WI38 (cell line): Measurements from ENCODE around the gene RAB39A.

Source experiments
- H3K4me3 ChIP-seq: 2 replicates; pipeline ENCODE4 v1.5.1; 2011; ENCODE audit warnings: low read depth, mild to moderate bottlenecking, control low read depth, low read length
- TF ChIP-seq, protein P1 (sequence below): IDR thresholded peaks from 2 replicates; pipeline ENCODE4 v1.5.1; 2012; ENCODE audit warnings: low read depth, mild to moderate bottlenecking, control low read depth, low read length

Gene RAB39A

DNA sequence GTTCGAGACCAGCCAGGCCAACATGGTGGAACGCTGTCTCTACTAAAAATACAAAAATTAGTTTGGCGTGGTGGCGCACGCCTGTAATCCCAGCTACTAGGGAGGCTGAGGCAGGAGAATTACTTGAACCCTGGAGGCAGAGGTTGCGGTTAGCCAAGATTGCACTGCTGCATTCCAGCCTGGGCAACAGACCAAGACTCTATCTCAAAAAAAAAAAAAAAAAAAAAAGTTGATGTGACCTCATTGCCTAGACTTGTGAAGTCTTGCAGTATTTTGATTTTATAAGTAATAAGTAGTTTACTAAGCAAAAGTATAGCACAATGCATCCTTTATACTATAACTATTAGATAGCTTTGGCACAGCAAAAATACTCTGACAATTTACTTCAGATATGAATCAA, 70.5 kb downstream of the RAB39A start:
- no peak overlapping the region for H3K4me3 ChIP-seq
- TF ChIP-seq, protein P1, sequence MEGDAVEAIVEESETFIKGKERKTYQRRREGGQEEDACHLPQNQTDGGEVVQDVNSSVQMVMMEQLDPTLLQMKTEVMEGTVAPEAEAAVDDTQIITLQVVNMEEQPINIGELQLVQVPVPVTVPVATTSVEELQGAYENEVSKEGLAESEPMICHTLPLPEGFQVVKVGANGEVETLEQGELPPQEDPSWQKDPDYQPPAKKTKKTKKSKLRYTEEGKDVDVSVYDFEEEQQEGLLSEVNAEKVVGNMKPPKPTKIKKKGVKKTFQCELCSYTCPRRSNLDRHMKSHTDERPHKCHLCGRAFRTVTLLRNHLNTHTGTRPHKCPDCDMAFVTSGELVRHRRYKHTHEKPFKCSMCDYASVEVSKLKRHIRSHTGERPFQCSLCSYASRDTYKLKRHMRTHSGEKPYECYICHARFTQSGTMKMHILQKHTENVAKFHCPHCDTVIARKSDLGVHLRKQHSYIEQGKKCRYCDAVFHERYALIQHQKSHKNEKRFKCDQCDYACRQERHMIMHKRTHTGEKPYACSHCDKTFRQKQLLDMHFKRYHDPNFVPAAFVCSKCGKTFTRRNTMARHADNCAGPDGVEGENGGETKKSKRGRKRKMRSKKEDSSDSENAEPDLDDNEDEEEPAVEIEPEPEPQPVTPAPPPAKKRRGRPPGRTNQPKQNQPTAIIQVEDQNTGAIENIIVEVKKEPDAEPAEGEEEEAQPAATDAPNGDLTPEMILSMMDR = no peak

DNA sequence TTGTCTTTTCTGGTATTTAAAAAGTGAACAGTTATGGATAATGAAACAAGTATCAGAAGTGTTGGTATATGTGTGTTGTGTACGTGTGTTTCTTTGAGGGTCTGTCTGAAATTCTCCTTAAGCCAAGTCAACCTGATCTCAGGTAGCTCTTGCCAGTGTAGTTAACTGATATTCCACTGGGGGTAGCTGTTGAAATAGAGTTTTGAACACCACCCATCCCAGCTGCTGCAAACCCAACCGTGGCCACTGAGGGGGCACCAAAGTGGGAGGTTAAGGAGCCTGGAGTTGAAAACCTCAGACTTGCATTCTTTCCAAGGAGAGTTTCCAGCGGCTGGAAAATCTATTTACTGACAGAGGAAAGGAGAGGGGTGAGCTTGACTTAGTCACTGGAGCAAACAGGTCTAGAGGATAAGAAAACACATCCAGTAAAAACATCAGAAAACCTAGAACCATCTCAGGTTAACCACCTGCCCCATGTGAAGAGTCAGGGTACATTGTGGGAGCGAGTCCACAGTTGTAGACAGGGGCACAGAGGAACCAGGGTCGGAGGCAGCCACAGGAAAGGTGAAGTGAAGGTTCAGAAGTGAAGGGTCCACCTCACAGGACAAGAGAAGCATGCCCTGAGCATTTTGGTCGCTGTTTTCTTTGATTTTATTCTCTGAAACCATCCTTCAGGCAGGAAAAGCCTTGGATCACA, 71.7 kb downstream of the RAB39A start:
- H3K4me3 ChIP-seq = no peak overlapping the region
- TF ChIP-seq, protein P1 = no peak

DNA sequence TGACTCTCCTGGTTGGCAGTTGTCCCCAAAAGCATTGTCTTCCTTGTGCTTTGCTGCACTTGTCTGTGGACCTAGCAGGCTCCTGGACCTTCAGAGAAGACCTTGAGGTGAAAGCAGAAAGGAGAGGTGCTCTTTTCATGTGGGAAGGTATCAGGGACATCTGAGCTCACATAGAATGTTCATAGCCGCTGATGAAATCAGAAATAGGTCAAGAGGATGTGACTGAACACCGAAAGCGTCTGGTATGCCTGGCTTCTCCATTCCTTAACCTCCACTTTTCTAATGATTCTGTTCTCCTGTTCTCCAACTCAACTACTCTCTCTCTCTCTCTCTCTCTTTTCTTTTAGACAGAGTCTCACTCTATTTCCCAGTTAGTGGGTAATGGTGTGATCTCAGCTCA, 74.2 kb downstream of the RAB39A start:
- no peak overlapping the region for H3K4me3 ChIP-seq
- TF ChIP-seq, protein P1 = no peak

DNA sequence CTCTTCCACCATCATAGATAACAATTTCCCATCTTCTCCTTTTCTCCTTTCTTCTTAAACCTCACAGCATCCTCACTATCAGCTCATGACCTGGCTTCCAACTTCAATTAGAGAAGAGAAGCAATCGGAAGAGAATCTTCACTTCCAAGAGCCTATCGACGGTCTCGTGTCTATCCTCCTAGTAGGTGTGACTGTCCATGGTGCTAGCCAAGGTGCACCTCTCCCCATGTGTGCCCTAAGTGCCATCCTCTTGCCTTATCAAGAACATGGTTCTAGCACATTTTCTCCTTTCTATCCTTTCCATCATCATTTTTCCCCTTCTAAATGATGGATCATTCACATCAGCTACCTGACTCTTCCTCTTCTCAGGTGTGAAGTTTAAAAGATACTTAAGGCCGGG, 75.4 kb downstream of the RAB39A start:
- H3K4me3 ChIP-seq = no peak overlapping the region
- TF ChIP-seq, protein P1 = no peak

DNA sequence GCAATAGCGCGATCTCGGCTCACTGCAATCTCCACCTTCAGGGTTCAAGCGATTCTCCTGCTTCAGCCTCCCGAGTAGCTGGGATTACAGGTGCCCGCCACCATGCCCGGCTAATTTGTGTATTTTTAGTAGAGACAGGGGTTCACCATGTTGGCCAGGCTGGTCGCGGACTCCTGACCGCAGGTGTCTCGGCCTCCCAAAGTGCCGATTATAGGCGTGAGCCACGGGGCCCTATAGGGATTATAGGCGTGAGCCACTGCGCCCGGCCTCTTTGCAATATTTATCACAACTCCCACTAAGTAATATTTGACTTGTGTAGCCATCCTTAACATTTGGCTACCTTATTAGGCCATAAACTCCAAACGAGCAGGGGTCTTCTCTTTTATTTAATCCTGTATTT, 79.6 kb downstream of the RAB39A start:
- TF ChIP-seq, protein P1 = no peak
- no peak overlapping the region for H3K4me3 ChIP-seq

DNA sequence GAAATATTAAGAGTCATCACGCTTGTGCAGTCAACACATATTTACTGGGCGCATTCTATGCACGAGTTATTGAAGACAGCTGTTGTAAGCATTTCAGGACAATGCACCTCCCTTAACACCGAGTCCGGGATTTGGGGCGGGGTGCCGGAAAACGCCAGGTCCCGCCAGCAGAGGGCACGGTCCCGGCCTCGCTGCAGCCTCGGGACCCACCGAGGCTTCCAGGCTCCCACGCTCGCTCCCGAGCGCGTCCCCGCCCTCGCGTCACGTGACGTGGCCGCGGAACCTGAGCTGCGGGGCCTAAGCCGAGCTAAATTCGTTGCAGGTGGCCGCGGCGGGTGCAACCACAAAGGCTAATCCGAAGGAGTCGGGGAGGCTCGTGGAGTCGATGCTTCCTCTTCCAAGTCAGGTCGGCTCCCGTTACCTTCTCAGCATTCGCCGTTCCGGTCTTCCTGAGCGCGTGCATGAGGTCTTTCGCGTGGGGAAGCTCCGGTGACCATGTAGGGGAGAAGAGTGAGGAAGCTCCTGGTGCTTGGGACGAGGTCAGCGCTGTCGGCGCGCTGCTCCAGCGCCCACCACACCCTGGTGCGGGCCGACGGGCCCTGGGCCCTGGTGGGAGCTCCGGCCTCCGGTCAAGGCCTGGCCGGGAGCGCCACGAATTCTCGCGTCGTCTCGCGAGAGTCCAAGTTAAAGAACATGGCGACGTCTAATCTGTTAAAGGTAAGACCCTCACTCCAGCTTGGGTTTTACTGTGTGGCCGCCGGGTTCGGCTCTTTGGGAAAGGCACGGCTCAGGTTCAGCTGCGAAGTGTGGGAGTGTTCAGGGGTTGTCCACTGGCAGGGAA, 80.6 kb downstream of the RAB39A start, which contains the start of gene CUL5:
TSS of gene CUL5 (plus strand) at position 243 of the 841 bp plus-strand sequence. CDS start at position 694, 451 bp downstream.
- TF ChIP-seq, protein P1 = peak; percentile 83
- H3K4me3 ChIP-seq = peak within 1 kb of the TSS; percentile 94
